GM18951 (cell line): ENCODE measurements around the gene NID1.

ENCODE experiments used
- POLR2A ChIP-seq: IDR thresholded peaks from 4 replicates; pipeline ENCODE4 v1.6.1; 2011; ENCODE audit warnings: mild to moderate bottlenecking; ENCODE audit not compliant: insufficient read length, insufficient read depth; ENCODE audit errors: extremely low read depth
- in situ Hi-C: fragments of 300-500 bp; cut with MboI; formaldehyde crosslinking; loops from one replicate; pipeline ENCODE4 v1.12.0; 2022; ENCODE audit warnings: low sequenced_read_pairs, mixed read lengths, inconsistent platforms; ENCODE audit not compliant: unreplicated experiment

NID1 gene

GRCh38 chr1:236103059-236103458 is 38.2 kb upstream of the NID1 start:
- in situ Hi-C loops = loop anchor here (25.0 kb wide), 2 partner anchors 384 to 1284 kb away; no protein-coding TSS in a partner anchor
- no peak for TF ChIP-seq POLR2A

GRCh38 chr1:236102611-236103010 is 37.7 kb upstream of the NID1 start:
- no peak for TF ChIP-seq POLR2A
- in situ Hi-C loops = loop anchor here (25.0 kb wide), 2 partner anchors 385 to 1285 kb away; no protein-coding TSS in a partner anchor

GRCh38 chr1:236101233-236102200 is 36.6 kb upstream of the NID1 start:
- TF ChIP-seq POLR2A = no peak
- in situ Hi-C loops = loop anchor here (25.0 kb wide), 2 partner anchors 386 to 1286 kb away; no protein-coding TSS in a partner anchor

- TF ChIP-seq POLR2A = no peak
- in situ Hi-C loops = loop anchor here (25.0 kb wide), 2 partner anchors 387 to 1287 kb away; no protein-coding TSS in a partner anchor
Measured at GRCh38 chr1:236100799-236101198, 35.9 kb upstream of the NID1 start.

DNA sequence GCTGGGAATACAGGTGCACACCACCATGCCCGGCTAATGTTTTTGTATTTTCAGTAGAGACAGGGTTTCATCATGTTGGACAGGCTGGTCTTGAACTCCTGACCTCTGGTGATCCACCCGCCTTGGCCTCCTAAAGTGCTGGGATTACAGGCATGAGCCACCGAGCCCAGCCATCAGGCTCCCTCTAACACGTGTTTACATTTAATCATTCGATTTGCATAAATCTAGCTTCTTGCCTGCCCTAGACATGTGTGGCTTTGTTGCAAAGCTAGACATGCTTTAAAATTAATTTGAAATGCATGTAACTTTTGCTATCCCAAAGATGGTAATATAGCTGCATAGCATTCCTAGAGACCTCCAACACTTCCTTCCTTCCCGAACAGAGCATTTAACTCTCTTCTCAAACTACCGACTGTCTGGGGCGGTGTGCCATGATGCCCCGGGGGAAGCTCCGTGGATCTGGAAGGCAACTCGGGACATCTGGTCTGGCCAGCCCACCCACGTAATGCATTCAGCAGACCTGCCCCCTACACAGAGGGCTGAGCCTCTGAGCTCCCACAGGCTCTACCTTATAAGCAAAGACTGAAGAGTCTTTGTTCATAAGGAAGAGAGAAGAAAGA is 34.6 kb upstream of the NID1 start:
- in situ Hi-C loops = loop anchor here (25.0 kb wide), 1 partner anchor 1013 kb away; no protein-coding TSS in a partner anchor
- no peak for TF ChIP-seq POLR2A

DNA sequence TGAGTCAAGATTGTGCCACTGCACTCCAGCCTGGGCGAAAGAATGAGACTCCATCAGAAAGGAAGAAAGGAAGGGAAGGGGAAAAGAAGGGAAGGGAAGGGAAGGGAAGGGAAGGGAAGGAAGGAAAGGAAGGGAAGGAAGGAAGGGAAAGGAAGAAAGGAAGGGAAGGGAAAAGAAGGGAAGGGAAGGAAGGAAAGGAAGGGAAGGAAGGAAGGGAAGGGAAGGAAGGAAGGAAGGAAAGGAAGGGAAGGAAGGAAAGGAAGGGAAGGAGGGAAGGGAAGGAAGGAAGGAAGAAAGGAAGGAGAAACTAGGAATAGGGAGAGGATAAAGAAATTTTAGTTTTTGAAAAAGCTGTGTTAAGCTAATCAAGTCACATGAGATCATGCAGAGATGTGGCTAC is 33.4 kb upstream of the NID1 start:
- in situ Hi-C loops = loop anchor here (25.0 kb wide), 1 partner anchor 1014 kb away; no protein-coding TSS in a partner anchor
- no peak for TF ChIP-seq POLR2A

DNA sequence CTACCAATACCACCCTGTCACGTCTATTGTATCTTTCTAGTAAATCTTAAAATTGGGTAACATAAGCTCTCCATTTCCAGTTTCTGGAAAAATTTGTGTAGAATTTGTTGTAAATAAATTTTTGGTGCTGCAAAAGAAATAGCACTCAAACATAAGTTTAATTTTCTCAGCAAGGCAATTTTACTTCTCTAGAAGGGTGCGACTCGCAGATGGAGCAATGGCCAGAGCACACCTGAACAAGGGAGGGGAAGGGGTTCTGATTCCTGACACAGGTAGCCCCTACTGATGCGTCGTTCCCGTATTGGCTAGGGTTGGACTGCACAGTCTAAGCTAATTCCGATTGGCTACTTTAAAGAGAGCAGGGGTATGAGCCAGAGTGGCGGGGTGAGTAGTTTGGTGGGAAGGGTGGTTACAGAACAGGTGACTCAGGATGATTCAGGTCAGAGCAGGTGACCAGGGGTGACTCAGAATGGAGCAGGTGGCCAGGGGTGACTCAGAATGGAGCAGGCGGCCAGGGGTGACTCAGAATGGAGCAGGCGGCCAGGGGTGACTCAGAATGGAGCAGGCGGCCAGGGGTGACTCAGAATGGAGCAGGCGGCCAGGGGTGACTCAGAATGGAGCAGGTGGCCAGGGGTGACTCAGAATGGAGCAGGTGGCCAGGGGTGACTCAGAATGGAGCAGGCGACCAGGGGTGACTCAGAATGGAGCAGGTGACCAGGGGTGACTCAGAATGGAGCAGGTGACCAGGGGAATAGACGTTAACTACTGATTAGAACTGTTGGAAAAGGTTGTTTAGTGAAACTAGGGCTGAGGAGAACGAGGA is 32.0 kb upstream of the NID1 start:
- in situ Hi-C loops = loop anchor here (25.0 kb wide), 1 partner anchor 1015 kb away; no protein-coding TSS in a partner anchor

- in situ Hi-C loops = loop anchor here (25.0 kb wide), 1 partner anchor 1016 kb away; no protein-coding TSS in a partner anchor
- TF ChIP-seq POLR2A = no peak
Measured at GRCh38 chr1:236095705-236096520, 31.0 kb upstream of the NID1 start.

DNA sequence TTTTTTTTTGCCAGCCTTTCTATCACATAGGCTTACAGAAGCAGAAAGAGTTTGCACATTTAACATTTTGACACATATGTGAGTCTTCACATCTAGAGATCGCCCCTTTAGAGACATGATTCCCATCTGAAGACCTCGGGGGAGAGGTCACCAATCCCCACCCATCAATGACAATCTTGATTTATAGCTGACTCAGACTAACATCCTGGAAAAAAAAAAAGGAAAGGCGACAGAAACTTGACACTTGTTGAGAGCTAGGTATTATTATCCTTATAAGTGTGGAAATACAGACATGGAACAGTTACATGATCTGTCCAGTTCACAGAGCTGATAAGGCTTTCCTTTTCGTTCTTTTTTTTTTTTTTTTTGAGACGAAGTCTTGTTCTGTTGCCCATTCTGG is 28.0 kb upstream of the NID1 start:
- in situ Hi-C loops = loop anchor here (25.0 kb wide), 1 partner anchor 1019 kb away; no protein-coding TSS in a partner anchor
- TF ChIP-seq POLR2A = no peak

DNA sequence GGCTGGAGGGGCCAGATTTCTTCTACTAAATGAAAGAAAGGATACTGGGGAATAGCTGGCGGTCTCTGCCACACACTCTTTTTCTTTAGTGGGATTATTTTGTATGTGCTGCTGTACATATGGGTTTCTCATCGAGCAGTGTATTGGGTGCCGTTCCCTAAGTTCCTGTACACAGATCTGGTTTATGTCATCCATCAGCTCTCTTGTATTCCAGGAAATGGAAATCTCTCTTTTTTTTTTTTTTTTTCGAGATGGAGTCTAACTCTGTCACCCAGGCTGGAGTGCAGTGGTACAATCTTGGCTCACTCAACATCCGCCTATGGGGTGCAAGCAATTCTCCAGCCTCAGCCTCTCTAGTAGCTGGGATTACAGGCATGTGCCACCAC is 27.0 kb upstream of the NID1 start:
- TF ChIP-seq POLR2A = no peak
- in situ Hi-C loops = loop anchor here (25.0 kb wide), 1 partner anchor 1020 kb away; no protein-coding TSS in a partner anchor

DNA sequence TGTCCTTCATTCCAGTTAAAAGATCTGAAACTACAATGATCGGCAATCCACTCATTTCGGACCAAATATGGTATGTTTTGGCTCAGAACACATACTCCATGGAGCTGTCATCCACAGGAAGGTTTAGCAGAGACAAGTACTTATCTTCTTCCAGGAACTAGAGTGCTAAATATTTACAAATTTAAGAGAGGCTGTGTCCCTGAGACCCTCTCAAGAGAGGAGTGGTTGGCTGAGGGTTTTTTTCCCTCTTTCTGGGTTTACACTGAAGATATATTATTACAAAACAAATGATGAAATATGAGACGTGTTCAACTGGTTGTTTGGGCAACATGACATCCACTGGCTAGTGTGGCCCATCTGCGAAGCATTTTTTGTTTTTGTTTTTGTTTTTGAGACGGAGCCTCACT is 25.9 kb upstream of the NID1 start:
- in situ Hi-C loops = loop anchor here (25.0 kb wide), 1 partner anchor 1022 kb away; no protein-coding TSS in a partner anchor
- TF ChIP-seq POLR2A = no peak
